Subcutaneous abdominal adipose tissue (tissue), 5 donors: Measurements from ENCODE around the gene FAT2.

Experiments
- H3K27ac ChIP-seq: one replicate; pipeline ENCODE4 v1.7.0; 2013; ENCODE audit warnings: low read depth, mild to moderate bottlenecking, inconsistent platforms, low read length, moderate library complexity
- H3K27me3 ChIP-seq, 5 donors: one replicate each; pipeline ENCODE4 v1.7.0; 2013; ENCODE audit warnings: low read length in 5 of 5, inconsistent platforms in 1 of 5; ENCODE audit not compliant: control insufficient read depth in 5 of 5, insufficient read depth in 4 of 5
- H3K36me3 ChIP-seq, 5 donors: one replicate each; pipeline ENCODE4 v1.7.0; 2013; ENCODE audit warnings: low read length in 5 of 5; ENCODE audit not compliant: control insufficient read depth in 5 of 5, insufficient read depth in 5 of 5
- H3K4me1 ChIP-seq, 5 donors: one replicate each; pipeline ENCODE4 v1.7.0; 2013; ENCODE audit warnings: low read length in 5 of 5, mild to moderate bottlenecking in 3 of 5, moderate library complexity in 1 of 5; ENCODE audit not compliant: control insufficient read depth in 5 of 5, insufficient read depth in 5 of 5
- H3K4me3 ChIP-seq, 5 donors: one replicate each; pipeline ENCODE4 v1.7.0; 2013; ENCODE audit warnings: low read length in 5 of 5, low read depth in 1 of 5
- H3K9ac ChIP-seq, 5 donors: one replicate each; pipeline ENCODE4 v1.7.0; 2013; ENCODE audit warnings: low read length in 5 of 5, mild to moderate bottlenecking in 4 of 5, moderate library complexity in 3 of 5
- H3K9me3 ChIP-seq, 5 donors: one replicate each; pipeline ENCODE4 v1.7.0; 2013; ENCODE audit warnings: low read length in 5 of 5; ENCODE audit not compliant: control insufficient read depth in 5 of 5
- donor health status: healthy.
- donor health status: healthy.
- donor health status: healthy.
- donor health status: healthy.
- donor health status: healthy.

The FAT2 gene

DNA sequence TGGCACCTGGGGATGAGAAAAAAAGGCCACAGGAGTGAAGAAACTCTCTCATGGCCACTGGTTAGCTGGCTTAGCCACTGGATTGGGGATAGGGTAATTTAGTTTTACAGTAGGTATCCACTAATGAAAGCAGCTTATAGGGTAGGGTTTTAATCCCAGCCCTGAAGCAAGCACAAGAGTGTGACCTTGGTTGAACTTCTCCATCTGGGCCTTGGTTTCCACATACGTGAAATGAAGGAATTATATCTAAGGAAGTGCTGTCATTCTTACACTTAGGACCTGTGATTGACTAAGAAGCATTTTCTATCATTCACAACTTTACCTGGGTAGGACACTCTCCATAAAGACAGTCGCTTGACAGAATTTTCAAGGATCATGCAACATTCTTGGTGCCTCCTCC is 49.6 kb downstream of the FAT2 start:
- Histone ChIP-seq H3K27ac (no peak overlapping the region), H3K9me3 (no peaks in the 10 kb centered on the region), H3K27me3 (no peaks in the 10 kb centered on the region), H3K9ac (no peak overlapping the region), H3K36me3 (peaks cover 0 to 8% (median 0%) of the 10 kb centered on the region in 5 donors), H3K4me3 (no peak overlapping the region), H3K4me1 (no peaks in the 10 kb centered on the region)
